ENCODE data around the gene KCNAB2.

Gene KCNAB2

DNA sequence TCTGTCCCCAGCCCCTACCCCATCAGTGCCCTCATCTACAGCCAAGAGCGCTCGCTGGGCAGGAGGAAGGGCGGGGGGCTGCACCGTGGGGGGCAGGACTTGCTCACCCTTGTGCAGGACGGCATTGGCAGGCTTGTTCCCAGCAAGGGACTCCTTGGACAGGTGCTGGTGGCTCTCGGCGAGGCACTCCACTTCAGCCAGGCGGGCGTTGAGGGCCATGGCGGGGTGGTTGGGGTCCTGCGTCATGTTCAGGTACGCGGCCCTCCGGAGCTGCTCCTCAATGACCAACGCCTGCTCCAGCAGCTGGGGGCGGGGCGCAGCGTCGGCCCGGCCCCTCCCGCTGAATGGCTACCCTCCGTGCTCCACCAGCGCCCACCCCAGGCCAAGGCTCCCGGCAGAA lies 64.0 kb downstream of the KCNAB2 start:
- DNase-seq (ENCODE audit: low read depth): no peak

GRCh38 chr1:6110326-6110725 lies 64.6 kb downstream of the KCNAB2 start:
- no peak for DNase-seq (ENCODE audit: low read depth)

DNA sequence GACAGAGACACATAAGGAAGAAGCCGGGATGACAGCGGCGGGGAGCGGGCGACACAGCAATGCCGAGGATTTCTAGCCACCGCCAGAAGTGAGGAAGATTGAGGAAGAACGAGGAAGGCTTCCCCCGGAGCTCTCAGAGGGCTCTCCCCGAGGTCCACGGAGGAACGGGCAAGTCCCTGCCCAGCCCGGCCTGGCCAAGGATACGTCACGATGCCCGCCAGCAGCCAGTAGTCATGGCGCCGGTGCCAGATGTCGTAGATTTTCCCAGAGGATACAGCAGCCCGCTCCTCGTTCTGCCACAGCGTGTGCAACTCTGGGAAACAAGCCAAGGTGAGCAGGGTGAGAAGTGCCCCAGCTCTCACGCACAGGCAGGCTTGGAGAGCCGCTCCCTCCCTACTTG lies 65.9 kb downstream of the KCNAB2 start:
- DNase-seq (ENCODE audit: low read depth): no peak

DNA sequence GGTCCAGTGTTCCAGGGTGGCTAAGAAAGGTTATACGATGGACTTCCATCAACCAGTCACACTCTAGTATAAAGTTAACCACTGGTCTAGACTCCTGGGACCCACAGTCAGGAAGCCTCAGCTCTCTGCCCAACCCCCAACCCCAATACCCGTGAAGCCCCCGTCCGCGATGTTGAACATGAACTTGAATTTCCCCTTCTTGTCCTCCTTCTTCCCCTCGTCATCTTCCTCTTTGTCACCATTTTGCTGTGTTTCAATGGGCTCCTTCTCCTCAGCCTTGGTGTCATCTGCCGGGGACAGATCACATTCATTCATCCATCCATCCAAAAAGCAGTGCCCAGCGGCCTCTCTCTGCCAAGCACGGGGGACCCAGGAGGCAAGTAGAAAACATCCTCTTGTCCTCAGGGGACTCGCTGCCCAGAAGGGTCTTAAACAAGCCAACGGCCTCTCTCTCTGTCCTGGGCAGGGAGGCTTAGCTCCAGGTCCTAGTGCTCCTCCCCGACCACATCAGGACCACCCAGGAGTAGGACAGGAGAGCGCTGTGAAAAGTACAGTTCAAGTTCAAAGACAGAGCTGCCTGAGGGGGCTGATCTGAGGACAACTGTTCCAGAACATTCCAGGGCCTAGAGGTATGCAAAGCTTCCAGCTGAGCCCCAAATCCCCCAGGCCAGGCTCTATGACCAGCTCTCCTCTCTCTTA lies 66.5 kb downstream of the KCNAB2 start:
- no peak for DNase-seq (ENCODE audit: low read depth)

DNA sequence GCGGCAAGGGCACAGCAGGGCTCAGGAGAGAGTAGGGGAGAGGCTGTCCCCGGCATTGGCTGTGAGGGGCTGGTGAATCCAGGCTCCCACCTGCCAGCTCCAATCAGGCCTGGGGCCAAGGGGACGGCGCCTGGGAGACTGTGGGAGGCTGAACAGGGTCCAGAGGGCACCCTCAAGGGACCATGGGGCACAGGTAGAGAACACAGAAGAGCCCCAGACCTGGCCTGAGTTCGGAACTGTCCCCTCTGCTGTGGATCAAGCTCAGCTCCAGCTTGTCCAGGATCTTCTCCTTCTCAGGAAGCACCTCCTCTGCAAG lies 67.0 kb downstream of the KCNAB2 start:
- no peak for DNase-seq (ENCODE audit: low read depth)

- no peak for DNase-seq (ENCODE audit: low read depth)
Measured at GRCh38 chr1:6113116-6113515, 67.4 kb downstream of the KCNAB2 start.

DNA sequence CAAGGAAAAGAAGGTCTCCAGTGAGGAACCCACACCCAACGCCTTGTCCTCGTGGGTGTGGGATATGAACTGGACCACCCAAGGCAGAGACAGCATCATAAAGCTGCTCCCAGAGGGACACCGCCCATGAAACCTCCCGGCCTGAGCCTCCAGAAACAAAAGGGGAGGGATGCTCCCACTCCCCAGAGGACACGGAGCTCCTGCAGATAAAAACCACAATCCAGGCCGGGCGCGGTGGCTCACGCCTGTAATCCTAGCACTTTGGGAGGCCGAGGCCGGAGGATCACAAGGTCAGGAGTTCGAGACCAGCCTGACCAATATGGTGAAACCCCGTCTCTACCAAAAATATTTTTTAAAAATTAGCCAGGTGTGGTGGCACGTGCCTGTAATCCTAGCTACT lies 68.1 kb downstream of the KCNAB2 start:
- DNase-seq (ENCODE audit: low read depth): no peak

GRCh38 chr1:6116137-6116536 lies 70.4 kb downstream of the KCNAB2 start:
- DNase-seq (ENCODE audit: low read depth): no peak

DNA sequence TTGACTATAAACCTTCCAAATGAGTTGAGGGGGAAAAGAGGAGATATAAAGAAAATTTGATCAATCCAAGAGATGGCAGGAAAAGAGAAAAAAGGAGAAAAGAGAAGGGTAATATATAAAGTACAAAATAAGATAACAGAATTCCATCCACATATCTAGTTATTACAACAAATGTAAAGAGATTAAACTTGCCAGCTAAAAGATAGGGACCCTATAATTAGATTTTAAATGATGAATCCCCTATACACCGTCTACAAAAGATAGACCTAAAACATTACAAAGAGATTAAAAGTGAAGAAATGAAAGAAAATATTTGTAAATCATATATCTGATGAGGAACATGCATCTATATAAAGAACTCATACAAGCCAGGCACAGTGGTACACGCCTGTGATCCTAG lies 71.4 kb downstream of the KCNAB2 start:
- no peak for DNase-seq (ENCODE audit: low read depth)

DNA sequence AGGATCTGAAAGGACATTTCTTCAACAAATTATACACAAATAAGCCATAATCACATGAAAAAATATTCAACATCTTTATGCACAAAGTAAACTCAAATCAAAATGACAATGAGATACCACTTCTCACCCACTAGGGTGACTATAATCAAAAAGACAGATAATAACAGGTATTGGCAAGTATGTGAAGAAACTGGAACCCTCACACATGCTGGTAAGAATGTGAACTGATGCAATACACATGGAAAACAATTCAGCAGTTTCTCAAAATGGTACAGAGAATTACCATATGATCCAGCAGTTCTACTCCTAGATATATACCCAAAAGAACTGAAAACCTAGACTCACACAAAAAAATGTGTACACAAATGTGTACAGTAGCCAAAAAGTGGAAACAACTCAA lies 71.9 kb downstream of the KCNAB2 start:
- DNase-seq (ENCODE audit: low read depth): no peak

GRCh38 chr1:6118415-6118814 lies 72.7 kb downstream of the KCNAB2 start:
- DNase-seq (ENCODE audit: low read depth): no peak

DNA sequence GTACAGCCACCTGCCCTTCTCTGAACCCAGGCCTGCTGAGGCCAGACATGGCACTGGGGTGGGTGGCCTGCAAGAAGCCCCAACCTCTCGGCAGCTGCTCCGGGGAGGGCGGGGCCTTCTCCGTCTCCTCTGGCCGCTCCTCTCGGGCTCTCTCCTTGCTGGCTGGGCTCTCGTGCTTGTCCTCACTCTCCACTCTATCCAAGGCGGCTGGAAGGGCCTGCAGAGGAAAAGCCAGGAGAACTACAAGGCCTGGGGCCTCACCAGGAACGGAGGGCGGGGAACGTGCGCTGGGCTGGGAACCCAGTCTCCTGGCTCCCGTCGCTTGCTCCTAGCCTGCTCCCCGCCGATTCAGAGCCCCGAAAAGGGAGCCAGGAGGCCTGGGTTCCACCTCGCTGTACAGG lies 75.3 kb downstream of the KCNAB2 start:
- DNase-seq (ENCODE audit: low read depth): no peak

DNA sequence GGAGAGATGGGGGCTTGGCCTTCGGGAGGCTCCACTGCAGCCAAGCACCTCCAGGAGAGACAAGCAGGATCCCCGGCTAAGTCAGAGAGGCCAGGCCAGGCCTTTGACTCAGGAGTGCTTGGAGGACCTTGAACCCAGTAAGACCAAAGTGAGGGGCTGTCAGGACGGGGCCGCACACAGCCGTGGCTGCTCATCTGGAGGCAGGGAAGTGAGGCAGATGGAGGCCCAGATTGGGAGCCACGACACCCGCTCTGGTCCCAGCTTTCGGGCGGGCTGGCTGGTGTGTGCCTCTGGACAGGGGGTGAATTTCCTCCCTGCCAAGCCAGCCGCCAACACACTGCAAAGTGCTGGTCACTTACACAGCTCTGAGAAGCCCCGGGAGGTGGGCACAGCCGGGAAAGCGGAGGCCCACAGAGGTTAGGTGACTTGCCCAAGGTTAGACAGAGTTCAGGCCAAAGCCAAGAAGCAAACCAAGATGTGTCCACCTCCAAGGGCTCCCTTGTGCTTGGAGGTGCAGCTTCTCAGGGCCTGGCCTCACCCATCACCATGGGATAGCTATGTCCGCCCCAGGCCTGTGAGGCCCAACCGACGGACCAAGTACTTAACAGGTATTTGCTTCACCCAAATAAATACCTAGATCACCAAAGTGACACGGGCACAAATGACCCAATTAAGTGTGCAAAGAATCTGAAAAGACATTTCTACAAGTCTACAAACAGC lies 76.1 kb downstream of the KCNAB2 start:
- no peak for DNase-seq (ENCODE audit: low read depth)

GRCh38 chr1:6123083-6123482 lies 77.4 kb downstream of the KCNAB2 start:
- DNase-seq (ENCODE audit: low read depth): no peak

DNA sequence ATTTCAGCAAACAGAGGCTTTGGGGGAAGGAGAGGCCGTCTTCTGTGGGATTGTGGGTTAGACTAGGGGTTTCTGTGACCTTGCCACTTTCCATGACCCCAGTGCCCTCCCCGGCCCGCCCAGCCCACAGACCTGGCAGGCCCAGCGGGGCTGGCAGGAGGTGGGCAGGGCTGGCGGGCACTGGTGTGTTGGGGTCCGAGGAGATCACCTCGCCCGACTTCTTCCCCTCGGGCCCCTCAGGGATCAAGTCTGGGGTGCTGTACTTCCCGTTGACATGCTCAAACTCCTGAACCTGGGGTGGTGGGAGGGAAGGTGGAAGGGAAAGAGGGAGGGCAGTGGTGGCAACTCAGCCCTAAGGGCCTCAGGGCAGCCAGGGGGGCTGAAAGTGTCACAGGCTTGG lies 78.1 kb downstream of the KCNAB2 start:
- DNase-seq (ENCODE audit: low read depth): no peak

- DNase-seq (ENCODE audit: low read depth): no peak
Measured at GRCh38 chr1:6124341-6124740, 78.7 kb downstream of the KCNAB2 start.

DNA sequence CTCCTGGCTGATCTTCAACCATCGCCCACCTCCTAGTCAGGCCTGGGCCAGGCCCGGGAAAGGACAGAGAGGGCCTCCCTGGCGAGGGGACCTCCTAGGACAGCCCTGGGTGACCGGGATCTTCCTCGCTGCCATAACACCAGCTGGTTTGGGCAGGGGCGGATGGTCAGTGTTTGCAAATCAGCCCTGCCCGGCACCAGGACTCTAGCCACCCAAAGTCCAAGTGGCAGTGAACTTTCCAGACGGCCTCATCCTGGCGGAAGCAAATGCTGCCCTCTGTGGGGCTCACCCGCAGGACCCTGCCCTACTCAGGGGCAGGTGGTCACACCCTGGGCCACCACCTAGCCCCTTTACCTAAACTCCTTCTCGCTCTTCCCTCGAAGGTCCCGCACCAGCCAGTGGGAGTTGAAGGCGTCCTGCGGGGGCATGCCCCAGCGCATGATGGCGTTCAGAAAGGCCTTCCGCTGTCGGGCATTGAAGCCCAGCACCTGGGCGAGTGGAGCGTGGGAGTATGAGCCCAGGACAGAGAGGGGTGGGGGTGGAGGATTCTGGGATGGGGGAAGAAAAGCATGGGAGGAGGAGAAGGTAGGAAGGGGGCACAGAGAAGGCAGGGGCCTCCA lies 79.2 kb downstream of the KCNAB2 start:
- no peak for DNase-seq (ENCODE audit: low read depth)

DNA sequence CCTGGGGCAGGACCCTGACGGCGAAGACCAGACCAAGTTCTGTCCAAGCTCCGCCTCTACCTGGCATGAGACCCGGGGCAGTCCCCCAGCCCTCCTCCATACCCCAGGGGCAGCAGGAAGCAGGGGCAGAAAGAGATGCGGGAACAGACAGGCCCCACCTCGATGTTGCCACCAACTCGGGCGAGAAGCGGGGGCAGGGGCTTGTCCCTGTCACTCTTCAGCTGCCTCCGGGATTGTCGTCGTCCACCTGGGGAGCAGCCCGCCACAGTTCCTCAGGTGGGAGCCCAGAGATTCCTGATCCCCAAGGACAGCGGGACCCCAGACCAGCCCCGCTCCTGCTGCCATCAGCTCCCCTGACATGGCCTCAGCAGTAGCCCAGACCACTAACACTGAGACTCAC lies 79.7 kb downstream of the KCNAB2 start:
- DNase-seq (ENCODE audit: low read depth): no peak

DNA sequence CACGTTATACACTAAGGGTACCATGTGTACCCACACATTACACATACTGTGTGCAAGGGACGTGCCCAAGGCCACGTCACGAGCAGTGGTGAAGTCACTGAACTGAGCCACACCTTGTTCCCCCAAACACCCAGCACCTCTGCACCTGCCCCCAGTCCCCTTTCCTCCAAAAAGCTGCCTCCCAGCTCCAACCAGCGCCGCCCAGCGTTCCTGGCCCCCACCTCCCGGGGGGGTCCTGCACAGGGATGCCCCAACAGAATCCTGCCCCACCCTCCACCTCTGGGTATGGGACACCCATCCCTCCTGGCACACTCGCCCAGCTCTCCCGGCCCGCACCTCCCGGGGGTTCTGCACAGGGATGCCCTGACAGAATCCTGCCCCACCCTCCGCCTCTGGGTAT lies 80.3 kb downstream of the KCNAB2 start:
- no peak for DNase-seq (ENCODE audit: low read depth)

DNA sequence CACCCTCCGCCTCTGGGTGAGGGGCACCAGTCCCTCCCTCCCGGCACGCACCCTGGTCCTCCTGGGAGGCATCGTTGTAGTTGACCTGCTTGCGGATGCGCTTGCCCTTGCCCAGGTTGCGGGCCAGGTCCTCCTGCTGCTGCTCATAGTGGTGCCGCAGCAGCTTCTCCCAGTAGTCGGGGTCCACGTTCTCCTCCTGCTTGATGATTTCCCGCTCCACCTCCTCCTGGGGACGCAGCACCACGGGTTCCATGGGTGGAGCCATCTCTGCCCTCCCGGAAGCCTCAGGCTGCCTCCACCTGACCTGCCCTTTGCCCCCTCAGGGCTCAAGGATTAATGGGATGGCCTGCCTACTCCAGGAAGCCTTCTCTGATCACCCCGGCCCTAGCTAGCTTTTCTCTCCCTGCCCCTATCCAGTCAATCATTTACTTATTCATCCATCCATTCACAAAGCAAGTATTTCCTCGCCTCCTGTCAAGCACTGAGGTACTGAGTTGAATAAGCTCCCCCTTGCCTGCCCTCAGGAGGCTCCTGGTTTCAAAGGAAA lies 80.9 kb downstream of the KCNAB2 start:
- DNase-seq (ENCODE audit: low read depth): no peak

DNA sequence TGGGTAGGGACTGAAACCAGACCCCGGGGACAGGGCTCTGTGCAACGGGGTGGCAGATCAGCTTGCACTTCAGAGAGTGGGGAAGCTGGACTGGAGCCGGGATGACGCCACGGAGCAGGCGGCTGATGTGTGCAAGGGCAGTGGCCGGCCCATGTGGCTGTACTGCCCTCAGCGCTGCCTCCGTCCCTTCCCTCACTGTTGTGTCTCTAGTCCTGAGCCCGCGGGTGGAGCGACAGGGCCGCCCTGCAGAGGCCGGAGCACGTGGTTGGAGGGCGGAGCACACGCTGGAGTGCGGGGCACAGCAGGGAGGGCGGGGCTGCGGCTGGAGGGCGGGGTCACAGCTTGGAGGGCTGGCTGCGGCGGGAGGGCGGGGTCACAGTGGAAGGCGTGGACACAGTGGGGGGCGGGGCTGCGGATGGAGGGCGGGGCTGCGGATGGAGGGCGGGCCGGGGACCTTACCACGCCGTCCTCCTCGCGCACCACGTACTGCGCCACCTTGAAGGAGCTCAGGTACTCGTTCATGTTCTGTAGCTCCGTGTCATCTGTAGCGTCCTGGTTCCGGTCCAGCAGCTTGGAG lies 82.0 kb downstream of the KCNAB2 start:
- DNase-seq (ENCODE audit: low read depth): peak; percentile 38

DNA sequence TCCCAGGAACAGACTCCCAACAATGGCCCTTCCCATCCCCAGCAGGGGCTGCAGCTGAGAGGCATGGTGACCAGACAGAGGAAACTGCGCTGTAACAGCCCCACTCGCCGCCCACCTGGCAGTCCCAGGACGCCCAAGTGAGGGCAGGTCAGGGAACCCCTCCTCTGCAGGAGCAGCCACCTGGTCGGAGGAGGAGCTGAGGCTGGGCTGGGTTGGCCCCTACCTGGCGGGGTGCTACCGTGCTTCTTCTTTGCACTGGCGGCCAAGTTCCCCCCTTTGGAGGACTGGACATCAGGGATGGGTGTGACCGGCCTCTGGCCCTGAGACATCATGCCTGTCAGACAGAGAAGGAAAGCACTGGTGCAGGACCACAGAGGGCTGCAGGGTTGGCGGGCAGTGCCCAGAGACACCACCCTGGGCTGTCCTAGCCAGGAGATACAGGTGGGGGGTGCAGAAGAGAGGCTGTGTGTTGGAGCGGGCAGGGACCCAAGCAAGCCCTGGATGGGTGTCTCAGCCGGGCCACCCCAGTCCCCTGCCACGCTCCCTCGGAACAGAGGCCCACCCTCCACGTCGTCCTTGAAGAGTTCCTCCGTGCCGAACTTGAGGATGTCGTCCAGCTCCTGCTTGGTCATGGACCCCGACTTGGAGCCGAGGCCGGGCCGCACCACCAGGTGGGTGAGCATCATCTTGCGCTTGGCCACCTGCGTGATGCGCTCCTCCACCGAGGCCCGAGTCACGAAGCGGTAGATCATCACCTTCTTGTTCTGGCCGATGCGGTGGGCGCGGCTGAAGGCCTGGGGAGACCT lies 82.8 kb downstream of the KCNAB2 start:
- DNase-seq (ENCODE audit: low read depth): no peak
